HT1080 (cell line): Measurements from ENCODE around the gene CCL4. TPM values are rescaled to one million over a fixed set of nuclear protein-coding genes. Genes with fewer than 3 reads are reported as not detected.
A peak's percentile ranks its signal among the peaks of the same experiment; 100 is the strongest.

ENCODE experiments used
- DNase-seq: peaks from one replicate; pipeline ENCODE4 v3.0.0-alpha.2; 2015; ENCODE audit warnings: low read depth
- small RNA-seq: library from RNA; depleted of rRNA; stranded (forward); fragments of <200 nt; gene quantifications from one replicate; pipeline ENCODE3, GENCODE V24; 2014
- total RNA-seq: library from RNA; depleted of rRNA; stranded (reverse); fragments of >200 nt; shearing (Covaris generic); gene quantifications from 2 replicates; pipeline ENCODE4 v1.2.3, GENCODE V29; 2014; rRNA removed

Gene CCL4
- total RNA-seq, 1 experiment from 2014 or later = not detected

GRCh38 chr17:36142806-36143205 is 39.2 kb downstream of the CCL4 start:
- no peak for DNase-seq

GRCh38 chr17:36144014-36144413 is 40.4 kb downstream of the CCL4 start:
- no peak for DNase-seq

- DNase-seq = no peak
Measured at GRCh38 chr17:36144981-36145729, 41.5 kb downstream of the CCL4 start.

GRCh38 chr17:36147601-36148000 is 44.0 kb downstream of the CCL4 start:
- DNase-seq = no peak

- peak; percentile 65 for DNase-seq
Measured at GRCh38 chr17:36148559-36149295, 45.1 kb downstream of the CCL4 start.

- DNase-seq = peak; percentile 64
Measured at GRCh38 chr17:36149296-36149820, 45.7 kb downstream of the CCL4 start.

GRCh38 chr17:36151891-36152638 is 48.4 kb downstream of the CCL4 start:
- DNase-seq = no peak

- no peak for DNase-seq
Measured at GRCh38 chr17:36152639-36153120, 49.1 kb downstream of the CCL4 start.

- DNase-seq = no peak
Measured at GRCh38 chr17:36153895-36154610, 50.4 kb downstream of the CCL4 start.

Small RNA genes within 50 kb of the gene (small RNA-seq; reads per million reads assigned to genes)
- gene RN7SL301P = not detected

Other genes starting within 250 kb of the CCL4 start
- not detected in 2 replicates for gene HEATR9, start 234.9 kb upstream of the CCL4 start, total RNA-seq
- gene CCL5, start 223.5 kb upstream of the CCL4 start, total RNA-seq = not detected in 2 replicates
- gene RDM1, start 173.1 kb upstream of the CCL4 start, total RNA-seq = 3.2 and 5.1 TPM in 2 replicates
- not detected in 2 replicates for gene LYZL6, start 160.1 kb upstream of the CCL4 start, total RNA-seq
- not detected in 2 replicates for gene CCL16, start 122.3 kb upstream of the CCL4 start, total RNA-seq
- gene CCL14, start 117.1 kb upstream of the CCL4 start, total RNA-seq = not detected in 2 replicates
- not detected in 2 replicates for gene CCL15, start 102.3 kb upstream of the CCL4 start, total RNA-seq
- gene CCL23, start 85.9 kb upstream of the CCL4 start, total RNA-seq = not detected in 2 replicates
- not detected in 2 replicates for gene CCL18, start 39.6 kb upstream of the CCL4 start, total RNA-seq
- gene CCL3, start 13.7 kb upstream of the CCL4 start, total RNA-seq = 0.17 TPM in 1 of 2 replicates, not detected in the other
- gene TBC1D3B, start 72.8 kb downstream of the CCL4 start, total RNA-seq = 2.0 TPM in 1 of 2 replicates, not detected in the other
- gene CCL3L1, start 92.9 kb downstream of the CCL4 start, total RNA-seq = 0.13 TPM in 1 of 2 replicates, not detected in the other
- not detected in 2 replicates for gene CCL4L2, start 107.2 kb downstream of the CCL4 start, total RNA-seq
- 0.37 TPM in 1 of 2 replicates, not detected in the other for gene TBC1D3I, start 160.7 kb downstream of the CCL4 start, total RNA-seq
- gene TBC1D3G, start 220.1 kb downstream of the CCL4 start, total RNA-seq = not detected in 2 replicates